ENCODE results near the gene FRMD1.

FRMD1 gene

GRCh38 chr6:168100803-168101589, 22.0 kb upstream of the FRMD1 start:
- H3K4me3 ChIP-seq (ENCODE audit: control insufficient read depth, low read depth, low read length), result no peak overlapping the region
- TF ChIP-seq CTCF (IDR thresholded peaks at IDR 0.05; ENCODE audit: control insufficient read depth, insufficient read depth, low read depth, low read length, missing control alignments), result no peak
- DNase-seq (ENCODE audit: low read depth), result no peak

DNA sequence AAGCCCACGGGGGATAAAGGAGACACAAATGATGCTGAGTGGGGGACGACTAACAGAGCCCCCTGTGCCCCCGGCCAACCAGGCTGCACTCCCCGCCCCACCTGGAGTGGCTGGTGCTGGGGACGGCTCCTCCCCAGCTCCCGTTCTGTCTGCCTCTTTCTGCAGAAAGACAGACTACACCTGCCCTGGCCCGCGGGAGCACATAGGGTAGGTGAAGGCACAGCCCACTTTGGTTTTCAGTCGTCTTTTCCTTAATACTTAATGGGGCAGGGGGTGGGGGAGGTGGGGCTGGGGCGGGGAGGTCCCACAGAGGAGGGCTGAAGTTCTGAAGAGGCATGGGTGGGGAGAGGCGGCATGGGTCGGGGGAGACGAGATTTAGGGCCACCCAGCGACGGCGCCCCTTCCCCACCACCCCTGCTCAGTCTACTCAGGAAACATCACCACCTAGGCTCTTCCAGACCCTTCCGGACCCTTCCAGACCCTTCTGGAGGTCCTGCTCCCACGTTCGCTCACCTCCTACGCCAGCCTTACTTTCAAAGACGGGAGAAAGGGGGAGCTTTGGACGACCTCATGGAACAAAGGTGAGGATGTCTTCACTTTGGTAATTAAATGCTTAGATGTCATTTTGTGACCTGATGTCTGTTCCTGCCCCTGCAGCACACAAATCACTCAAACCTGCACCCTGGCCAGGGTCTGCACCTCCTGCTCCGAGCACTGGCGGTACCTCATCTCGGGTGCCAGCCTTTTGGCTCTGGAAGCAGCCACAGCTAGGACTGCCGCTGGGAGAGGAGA, 21.2 kb upstream of the FRMD1 start:
- TF ChIP-seq CTCF (IDR thresholded peaks at IDR 0.05; ENCODE audit: control insufficient read depth, insufficient read depth, low read depth, low read length, missing control alignments), result no peak
- DNase-seq (ENCODE audit: low read depth), result no peak

DNA sequence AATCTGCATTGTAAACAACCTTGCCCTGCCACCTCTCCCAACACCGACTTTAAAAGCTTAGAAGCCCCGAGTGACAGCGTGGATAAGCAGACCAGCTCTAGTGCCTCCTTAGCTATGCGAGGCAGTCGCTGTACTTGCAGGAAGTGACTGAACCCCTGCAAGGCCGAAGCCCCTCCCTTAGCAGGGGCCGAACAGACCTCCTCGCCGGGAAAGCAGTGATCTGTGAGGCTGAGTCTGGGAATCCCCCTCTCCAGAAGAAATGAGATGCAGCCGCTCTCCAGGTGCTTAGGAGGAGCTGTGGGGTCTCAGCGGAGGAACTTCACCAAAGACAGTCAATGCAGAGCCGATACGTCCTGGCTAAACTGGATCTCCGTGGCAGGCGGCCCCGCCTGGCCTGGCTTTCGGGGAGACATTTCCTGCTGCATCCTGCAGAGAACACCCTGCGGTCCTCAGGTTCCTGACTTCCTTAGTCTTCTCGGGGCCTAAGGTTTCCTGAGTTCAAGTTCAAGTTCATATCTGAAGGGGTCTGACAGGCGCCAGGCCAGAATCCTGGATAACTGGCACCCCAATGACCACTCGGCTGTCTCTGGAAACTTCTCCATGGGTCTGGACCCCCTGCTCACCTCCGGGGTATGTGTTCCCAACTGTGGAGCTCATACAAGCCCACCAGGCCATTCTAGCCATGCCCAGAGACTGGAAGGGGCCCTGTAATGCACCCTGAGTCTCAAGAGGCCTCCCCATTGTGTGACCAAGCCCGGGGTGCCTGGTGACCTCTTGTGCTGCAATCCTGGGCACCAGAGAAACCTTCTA, 20.4 kb upstream of the FRMD1 start:
- no peak overlapping the region for H3K4me3 ChIP-seq (ENCODE audit: control insufficient read depth, low read depth, low read length)
- DNase-seq (ENCODE audit: low read depth), result no peak
- TF ChIP-seq CTCF (IDR thresholded peaks at IDR 0.05; ENCODE audit: control insufficient read depth, insufficient read depth, low read depth, low read length, missing control alignments), result no peak

More for the DNA sequence above, 21.2 kb upstream of the FRMD1 start:
- H3K4me3 ChIP-seq (ENCODE audit: control insufficient read depth, low read depth, low read length), result no peak overlapping the region

- TF ChIP-seq CTCF (IDR thresholded peaks at IDR 0.05; ENCODE audit: control insufficient read depth, insufficient read depth, low read depth, low read length, missing control alignments), result no peak
- H3K4me3 ChIP-seq (ENCODE audit: control insufficient read depth, low read depth, low read length), result no peak overlapping the region
- DNase-seq (ENCODE audit: low read depth), result no peak
Measured at GRCh38 chr6:168098431-168098861, 19.4 kb upstream of the FRMD1 start.

GRCh38 chr6:168097621-168098430, 18.8 kb upstream of the FRMD1 start:
- TF ChIP-seq CTCF (IDR thresholded peaks at IDR 0.05; ENCODE audit: control insufficient read depth, insufficient read depth, low read depth, low read length, missing control alignments), result no peak
- DNase-seq (ENCODE audit: low read depth), result no peak
- no peak overlapping the region for H3K4me3 ChIP-seq (ENCODE audit: control insufficient read depth, low read depth, low read length)
